Activated T-cell treated with anti-CD3 and anti-CD28 coated beads for 4 hours (primary cell): ENCODE results near the gene EMC1.
"Not testable (repeated sequence)": the region's sequence is repeated elsewhere in the genome, so short reads cannot be mapped to it uniquely, and the experiment has no call there.

Experiments used
- DNase-seq: peaks from one replicate; pipeline ENCODE4 v3.0.0-alpha.2; 2020

Gene EMC1

DNA sequence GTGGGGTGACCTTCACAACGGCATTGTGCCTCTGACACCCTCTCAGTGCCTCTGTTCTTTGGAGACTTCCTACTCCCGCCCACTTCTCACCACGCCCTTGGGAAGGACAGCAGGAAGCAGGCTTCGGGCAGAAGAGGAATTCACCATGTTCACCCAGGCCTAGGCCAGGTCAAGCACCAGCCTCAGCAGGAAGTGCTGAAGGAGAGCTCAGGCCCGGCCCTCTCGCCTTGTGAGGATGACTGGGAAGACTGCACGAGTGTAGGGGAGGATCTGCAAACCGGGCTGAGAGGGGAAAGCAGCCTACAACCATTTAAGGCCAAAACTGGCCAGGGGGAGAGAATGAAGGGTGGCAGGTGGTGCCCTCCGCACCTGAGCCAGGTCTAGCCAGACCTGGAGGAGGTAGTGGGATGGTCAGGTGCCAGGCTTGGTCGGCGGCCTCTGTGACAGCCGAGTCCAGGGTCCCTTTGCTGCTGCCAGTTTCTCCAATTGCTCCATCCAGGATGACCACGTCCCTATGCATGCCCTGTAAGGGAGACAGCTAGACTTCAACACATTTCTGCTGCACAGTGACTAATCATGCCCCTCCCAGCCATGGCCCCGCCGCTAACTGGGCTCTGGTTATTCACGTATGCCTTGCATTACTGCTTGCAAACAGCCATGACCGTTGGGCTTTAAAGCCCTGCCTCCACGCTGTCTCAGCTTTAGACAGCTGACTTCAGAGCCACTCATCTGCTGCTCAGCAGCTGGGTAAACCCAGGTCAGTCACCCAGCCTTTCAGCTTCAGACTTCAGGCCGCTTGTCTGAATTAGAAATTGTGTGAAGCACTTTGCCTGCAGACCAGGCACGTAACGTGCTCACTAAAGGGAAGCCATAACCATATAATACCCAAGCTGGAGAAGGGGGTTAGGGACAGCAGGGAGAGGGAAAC is 9.2 kb upstream of the EMC1 start:
- no peak for DNase-seq

- DNase-seq: no peak
Observed at GRCh38 chr1:19258353-19258752, 7.0 kb upstream of the EMC1 start.

DNA sequence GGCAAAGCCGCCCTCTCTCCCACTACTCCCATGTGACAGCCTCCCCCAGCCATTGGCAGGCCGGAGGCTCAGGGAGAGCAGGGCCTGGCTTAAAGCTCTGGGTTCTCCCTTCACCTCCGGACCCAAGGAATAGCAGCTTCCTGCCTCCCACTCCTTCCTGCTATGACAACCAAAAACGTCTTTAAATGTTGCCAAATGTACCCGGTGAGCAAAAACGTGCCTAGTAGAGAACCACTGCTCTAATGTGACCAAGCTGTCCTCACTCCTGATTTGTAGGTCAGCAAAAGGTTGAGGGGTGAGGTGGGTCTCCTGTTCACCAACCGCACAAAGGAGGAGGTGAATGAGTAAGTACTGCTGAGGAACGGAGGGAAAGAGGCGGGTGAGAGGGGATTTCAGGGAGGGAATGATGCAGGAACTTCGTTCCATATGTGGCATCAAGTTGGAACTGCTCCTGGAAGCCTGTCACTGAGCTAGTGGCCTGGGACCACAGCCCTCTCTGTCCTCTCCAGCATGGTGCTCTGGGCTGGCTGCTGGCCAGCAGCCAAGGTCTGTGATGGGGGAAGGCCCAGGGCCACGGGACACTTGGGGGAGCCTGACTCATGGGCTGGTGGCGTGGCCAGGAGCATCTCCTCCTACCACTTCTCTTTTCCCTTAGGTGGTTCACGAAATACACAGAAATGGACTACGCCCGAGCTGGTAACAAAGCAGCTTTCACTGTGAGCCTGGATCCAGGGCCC is 6.0 kb upstream of the EMC1 start:
- DNase-seq: no peak

GRCh38 chr1:19256301-19256700 is 5.0 kb upstream of the EMC1 start:
- not testable (repeated sequence) for DNase-seq

GRCh38 chr1:19255288-19255687 is 4.0 kb upstream of the EMC1 start:
- DNase-seq: no peak

DNA sequence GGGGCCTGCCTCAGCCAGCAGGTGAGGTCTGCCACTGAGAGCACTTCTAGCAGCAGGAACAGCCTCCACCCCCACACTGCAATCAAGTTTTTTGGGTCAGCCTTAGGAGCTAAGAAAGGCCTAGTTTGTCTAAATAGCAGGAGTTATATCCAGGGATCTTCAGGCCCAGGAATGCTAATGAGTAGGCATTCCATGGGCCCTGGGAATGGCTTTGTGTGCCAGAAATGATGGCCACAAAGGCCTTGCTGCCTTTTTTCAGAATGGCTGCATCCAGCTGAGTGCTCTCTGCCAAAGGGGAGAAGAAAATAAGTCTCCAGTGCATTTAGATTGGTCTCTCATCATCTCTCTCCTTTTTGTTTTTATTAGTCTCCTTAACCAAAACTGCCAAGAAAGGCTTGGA is 3.1 kb upstream of the EMC1 start:
- no peak for DNase-seq

- no peak for DNase-seq
Observed at GRCh38 chr1:19250629-19251304, 557 bp downstream of the EMC1 start.

DNA sequence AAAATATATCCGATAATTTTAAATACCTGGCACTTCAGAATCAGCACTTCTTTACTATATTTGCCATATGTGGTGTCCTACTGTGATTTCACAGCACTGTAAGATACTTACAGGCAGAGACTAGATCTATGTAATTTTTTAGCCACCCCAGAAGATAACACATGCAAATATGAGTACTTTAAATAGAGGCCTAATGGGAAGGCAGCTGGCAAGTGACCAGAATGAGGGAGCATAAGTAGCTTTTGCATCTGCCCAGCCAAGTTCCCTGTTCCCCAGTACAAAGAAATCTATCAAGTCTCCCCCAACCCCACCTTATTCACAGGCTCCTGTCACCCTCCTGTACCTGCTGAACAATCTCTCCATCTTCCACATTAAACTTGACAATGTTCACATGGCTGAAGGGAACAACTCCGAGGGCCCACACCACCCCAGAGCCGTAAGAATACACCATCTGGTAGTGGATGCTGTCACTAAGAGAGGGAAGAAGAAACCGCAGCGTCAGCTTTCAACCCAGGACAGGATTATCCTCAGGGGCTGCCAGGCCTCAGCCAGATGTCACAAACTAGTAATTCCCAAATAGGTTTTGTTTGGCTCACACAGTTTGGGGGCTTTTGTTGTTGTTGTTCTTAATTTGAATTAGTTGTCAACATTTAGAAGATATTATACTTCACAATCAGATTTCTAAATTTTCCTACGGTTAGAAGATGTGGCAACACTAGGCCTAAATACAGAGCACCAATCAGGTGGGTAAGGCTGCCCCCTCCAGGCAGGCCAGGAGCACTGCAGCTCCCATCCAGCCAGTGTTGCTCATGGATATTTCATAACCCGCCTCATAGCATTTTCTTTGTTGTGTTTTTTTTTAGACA is 10.4 kb downstream of the EMC1 start:
- peak; percentile 60 for DNase-seq

DNA sequence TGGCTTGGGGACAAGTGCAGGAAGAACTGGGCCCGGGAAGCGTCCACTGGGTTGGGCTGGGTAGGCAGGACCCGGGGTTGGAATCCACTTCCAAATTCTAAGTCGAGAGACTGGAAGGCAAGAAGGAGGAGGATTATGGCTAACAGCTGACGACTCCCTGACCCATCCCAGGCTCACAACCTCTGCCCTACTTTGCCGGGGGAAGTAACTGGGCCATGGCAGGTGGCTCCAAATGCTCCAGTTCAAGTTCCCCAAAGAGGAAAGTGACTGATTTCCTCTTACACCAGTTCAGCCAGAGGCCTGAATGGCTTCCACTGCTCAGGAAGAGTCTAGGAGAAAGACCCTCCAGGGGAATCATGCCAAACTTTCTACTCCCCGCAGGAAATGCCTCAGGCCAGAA is 11.4 kb downstream of the EMC1 start:
- no peak for DNase-seq

GRCh38 chr1:19234224-19234623 is 17.1 kb downstream of the EMC1 start:
- no peak for DNase-seq

- no peak for DNase-seq
Observed at GRCh38 chr1:19232524-19232846, 18.8 kb downstream of the EMC1 start.

DNA sequence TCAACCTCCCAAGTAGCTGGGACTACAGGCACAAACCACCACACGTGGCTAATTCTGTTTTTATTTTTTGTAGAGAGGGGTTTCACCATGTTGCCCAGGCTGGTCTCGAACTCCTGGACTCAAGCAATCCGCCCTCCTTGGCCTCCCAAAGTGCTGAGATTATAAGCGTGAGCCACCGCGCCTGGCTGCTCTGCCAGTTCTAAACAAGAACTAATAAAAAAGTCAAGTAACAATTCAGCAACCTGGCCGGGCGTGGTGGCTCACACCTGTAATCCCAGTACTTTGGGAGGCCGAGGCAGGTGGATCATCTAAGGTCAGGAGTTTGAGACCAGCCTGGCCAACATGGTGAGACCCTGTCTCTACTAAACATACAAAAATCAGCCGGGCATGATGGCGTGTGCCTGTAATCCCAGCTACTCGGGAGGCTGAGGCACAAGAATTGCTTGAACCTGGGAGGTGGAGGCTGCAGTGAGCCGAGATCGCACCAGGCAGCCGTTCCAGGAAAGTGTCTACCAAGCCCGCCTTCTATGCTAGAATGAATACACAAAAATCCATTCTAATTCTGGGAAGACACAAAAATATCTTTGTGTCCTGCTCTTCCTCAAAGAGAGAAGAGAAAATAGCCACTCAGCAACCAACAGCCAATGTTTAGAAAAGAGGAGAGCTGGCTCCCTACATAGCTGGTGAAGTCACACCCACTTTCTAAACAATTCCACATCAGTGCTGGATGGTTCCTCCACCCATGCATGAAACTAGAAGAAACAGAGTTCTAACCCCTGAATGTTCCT is 19.4 kb downstream of the EMC1 start:
- not testable (repeated sequence) for DNase-seq

GRCh38 chr1:19229828-19230325 is 21.4 kb downstream of the EMC1 start:
- DNase-seq: no peak

- no peak for DNase-seq
Observed at GRCh38 chr1:19229229-19229628, 22.1 kb downstream of the EMC1 start.

DNA sequence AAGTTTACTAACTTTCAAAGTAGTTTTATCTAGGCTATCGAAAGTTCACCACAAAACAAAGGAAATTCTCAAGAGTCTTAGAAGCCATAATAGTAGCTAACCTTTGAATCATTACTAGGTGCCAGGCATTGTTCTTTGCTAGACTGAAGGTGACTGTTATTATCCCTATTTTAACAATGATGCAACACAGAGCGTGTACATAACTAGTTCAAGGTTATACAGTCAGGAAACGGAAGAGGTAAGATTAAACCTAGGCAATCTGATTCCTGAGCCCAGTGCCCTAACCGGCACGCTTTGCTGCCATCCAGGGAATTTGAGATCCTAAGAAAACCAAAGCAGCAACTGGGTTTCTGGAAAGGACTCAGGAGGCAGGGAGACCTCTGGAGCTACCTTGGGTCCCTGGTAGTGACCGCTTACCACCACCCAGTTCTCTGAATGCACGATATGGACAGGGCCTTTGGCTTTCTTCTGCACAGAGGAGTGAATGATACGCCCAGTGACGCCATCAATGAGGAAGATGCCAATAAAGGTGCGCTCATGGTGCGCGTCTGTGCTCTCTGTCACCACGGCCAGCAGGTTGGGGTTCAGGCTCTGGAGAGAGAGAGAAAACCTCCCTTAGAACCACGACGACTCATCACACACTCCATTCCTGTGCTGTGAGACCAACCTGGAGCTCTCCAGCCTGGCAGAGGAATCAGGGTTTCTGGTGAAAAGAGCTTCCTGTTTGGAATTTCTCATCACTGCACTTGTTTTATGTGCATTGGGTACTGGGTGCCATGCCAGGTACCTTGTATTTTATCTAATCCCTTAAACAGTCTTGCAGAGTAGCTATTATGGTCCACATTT is 28.1 kb downstream of the EMC1 start:
- DNase-seq: no peak

DNA sequence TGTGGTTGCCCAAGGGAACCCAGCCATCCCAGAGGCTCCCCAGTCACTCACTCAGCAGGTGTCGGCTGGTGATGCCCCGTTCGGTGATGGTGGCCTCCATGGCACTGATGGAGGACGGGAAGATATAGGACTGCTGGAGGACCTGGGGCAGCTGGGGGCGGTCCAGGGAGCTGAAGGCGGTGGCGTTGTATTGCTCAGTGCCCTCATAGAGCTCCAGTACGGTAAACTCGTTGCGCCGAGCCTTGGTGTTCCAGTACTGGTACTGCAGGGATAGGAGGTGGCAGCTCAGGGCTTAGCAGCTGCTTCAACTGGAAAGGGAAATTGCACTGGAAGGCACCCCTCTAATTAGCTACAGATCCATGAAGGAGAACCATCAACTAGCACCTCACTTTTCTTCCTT is 28.8 kb downstream of the EMC1 start:
- DNase-seq: no peak

DNA sequence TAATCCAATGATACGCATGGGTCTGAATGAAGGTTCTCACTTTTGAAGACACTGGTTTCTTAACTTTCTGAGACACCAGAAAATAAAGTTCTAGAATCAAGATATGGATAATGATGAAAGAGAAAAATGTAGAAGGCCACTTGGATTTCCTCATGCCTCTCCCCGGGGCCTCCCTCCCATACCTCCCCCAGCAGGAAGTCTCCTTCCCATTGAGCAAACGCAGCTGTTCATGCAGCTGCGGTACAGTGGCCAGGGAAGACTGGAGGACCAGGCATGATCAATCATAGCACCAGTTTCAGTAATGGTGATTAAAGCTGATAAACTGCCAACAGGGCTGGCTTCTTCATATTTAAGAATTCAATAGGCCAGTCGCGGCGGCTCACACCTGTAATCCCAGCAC is 30.3 kb downstream of the EMC1 start:
- no peak for DNase-seq

DNA sequence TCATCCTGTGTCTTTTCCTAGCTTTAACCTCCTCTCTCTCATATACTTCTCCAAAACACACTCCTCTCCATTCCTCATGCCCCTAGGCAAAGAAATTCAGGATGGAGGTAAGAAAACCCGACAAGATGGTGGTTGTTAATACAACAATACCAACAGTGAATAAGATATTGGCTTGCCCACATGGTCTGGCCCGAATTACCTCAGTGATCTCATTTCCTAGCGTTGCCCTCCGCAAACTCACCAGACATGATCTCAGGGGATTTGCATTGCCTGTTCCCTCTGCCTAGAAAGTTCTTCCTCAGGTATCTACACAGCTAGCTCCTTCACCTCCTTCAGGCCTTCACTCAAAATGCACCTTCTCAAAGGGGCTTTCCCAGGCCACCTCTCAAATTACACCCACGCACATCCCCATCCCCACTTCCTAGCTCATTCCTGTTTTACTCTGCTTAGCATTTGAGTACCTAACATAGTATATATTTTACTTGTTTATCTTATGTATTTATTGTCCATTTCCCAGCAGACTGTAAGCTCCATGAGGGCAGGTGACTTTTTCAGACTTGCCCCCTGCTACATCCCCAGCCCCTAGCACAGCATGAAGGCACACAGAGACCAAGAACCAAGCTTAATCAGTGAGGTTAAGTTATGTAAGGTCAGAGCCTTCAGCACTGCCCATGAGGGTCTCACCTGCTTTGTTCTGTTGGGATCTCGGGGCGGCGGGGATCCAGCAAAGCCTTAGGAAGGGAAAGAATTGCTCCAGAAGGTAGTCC is 31.1 kb downstream of the EMC1 start:
- no peak for DNase-seq

GRCh38 chr1:19219451-19219850 is 31.9 kb downstream of the EMC1 start:
- DNase-seq: no peak

DNA sequence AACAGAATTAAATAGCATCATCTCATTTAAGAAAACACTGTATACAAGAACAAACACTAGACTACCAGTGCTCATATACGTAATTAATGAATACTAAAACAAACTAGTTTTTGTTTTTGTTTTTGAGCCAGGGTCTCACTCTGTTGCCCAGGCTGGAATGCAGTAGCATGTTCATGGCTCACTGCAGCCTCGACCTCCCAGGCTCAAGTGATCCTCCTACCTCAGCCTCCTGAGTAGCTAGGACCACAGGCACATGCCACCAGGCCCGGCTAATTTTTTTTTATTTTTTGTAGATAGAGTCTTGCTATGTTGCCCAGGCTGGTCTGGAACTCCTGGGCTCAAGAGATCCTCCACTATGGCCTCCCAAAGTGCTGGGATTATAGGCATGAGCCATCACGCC is 34.7 kb downstream of the EMC1 start:
- not testable (repeated sequence) for DNase-seq
